GM19043 (cell line): ENCODE results near the gene NBPF12.
"Not testable (repeated sequence)": the region's sequence is repeated elsewhere in the genome, so short reads cannot be mapped to it uniquely, and the experiment has no call there.

Experiments used
- ATAC-seq: cut with Tn5 transposase; IDR thresholded peaks from one replicate; pipeline ENCODE4 v1.9.1; 2021; ENCODE audit warnings: low read depth; ENCODE audit not compliant: unreplicated experiment

The NBPF12 gene

GRCh38 chr1:146985855-146986254 is 47.7 kb downstream of the NBPF12 start:
- ATAC-seq: not testable (repeated sequence)

- ATAC-seq: not testable (repeated sequence)
These were observed 48.3 kb downstream of the NBPF12 start for GRCh38 chr1:146986450-146986849.

- not testable (repeated sequence) for ATAC-seq
These were observed 49.4 kb downstream of the NBPF12 start for GRCh38 chr1:146987502-146987901.

GRCh38 chr1:146989455-146989854 is 51.3 kb downstream of the NBPF12 start:
- ATAC-seq: not testable (repeated sequence)

GRCh38 chr1:147008495-147008894 is 70.4 kb downstream of the NBPF12 start:
- ATAC-seq: not testable (repeated sequence)

GRCh38 chr1:147026975-147027374 is 88.9 kb downstream of the NBPF12 start:
- ATAC-seq: not testable (repeated sequence)

- ATAC-seq: not testable (repeated sequence)
These were observed 92.0 kb downstream of the NBPF12 start for GRCh38 chr1:147030066-147030653.

- no peak for ATAC-seq
These were observed 101.8 kb downstream of the NBPF12 start for GRCh38 chr1:147039916-147040315.

GRCh38 chr1:147042891-147043290 is 104.8 kb downstream of the NBPF12 start:
- ATAC-seq: not testable (repeated sequence)

- ATAC-seq: not testable (repeated sequence)
These were observed 106.4 kb downstream of the NBPF12 start for GRCh38 chr1:147044511-147044910.
